NCI-H69 (cell line): ENCODE results near the gene PALB2.

Source experiments
- DNase-seq: peaks from one replicate; lab custom pipeline; 2025; lab: John Stamatoyannopoulos, UW

The PALB2 gene

GRCh38 chr16:23581764-23582163 is 59.3 kb downstream of the PALB2 start:
- DNase-seq: no peak

GRCh38 chr16:23580391-23580790 is 60.7 kb downstream of the PALB2 start:
- DNase-seq: no peak

DNA sequence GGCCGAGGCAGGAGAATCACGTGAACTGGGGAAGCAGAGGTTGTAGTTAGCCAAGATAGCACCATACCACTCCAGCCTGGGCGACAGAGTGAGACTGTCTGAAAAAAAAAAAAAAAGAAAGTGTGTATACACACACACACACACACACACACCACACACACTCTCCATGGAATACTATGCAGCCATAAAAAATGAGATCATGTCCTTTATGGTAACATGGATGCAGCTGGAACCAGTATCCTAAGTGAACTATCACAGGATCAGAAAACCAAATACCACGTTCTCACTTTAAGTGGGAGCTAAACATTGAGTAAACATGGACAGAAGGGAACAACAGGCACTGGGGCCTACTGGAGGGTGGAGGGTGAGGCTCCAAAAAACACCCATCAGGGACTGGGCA is 61.7 kb downstream of the PALB2 start:
- DNase-seq: no peak

GRCh38 chr16:23578101-23578830 is 62.8 kb downstream of the PALB2 start:
- DNase-seq: peak; percentile 7

- no peak for DNase-seq
Observed at GRCh38 chr16:23577493-23577892, 63.6 kb downstream of the PALB2 start.

DNA sequence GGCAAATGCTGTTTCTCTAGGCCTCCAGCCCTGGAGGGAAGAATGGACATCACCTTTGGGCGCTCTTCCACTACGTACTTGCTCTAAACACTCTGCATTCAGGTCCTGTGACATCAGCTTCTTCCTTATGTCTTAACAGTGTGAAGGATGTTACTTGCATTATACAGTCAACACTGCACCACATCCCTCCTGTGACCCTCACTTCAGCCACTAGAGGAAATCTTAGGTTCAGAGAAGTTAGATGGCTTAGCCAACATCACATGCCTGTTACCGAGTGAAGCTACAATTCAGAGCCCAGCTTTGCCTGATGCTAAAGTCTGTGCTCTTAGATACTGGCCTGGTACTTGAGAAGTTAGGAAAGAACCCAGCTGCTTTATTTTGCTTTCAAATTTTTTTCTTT is 65.3 kb downstream of the PALB2 start:
- DNase-seq: no peak

DNA sequence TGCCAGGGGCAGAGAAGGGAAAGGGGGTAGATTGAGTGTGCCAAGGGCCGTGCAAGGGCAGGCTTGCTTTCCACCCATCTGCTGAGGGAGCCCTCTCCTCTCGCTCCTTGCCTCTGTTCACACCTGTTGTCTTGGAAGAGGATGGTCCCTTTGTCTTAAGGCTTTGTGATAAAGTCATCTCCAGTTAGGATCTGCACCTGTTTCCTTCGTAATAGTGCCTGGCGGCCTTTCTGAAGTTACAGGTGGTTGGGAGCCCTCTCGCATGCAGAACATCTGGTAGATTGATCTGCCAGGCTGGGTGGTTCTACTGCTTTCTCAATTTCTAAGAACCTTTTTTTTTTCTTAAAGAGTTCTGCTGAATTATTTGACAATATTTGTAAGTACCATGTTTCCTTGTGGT is 67.3 kb downstream of the PALB2 start:
- DNase-seq: no peak

DNA sequence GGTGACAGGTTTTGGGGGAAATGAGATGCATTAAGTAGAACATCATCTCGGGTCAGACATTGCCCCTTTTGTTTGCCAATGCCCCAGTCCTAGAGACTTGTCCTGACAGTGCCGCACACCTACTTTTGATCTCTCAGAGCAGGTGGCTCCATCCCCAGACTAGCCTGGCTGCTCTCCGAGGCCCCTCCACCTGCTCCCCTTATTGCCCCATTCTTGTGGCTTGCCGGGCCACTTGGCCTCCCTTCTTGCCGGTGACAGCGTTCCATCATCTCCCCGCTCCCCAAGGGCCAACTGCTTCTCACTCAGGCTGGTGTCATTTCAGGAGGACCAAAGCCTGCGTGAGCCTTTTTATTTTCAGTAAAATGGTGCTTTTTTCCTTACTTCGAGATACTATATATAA is 68.7 kb downstream of the PALB2 start:
- no peak for DNase-seq

DNA sequence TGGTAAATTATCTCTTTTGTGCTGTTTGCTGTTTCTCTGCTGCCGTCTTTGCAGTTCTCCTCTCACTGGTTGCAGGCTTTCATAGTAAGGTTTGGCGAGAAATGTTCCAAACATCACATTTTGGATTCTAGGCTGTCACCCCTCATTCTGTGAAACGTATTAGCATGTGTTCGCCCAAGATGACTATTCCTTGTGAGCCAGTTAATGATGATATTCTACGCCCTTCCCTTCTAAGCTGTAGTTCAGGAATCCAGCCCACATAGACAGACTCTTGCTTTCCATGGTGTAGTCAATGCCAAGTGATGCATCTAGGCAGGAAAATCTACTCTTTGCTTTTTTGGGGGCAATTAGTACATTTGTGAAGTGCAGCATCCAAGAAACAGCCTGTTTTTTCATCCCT is 69.2 kb downstream of the PALB2 start:
- DNase-seq: no peak

DNA sequence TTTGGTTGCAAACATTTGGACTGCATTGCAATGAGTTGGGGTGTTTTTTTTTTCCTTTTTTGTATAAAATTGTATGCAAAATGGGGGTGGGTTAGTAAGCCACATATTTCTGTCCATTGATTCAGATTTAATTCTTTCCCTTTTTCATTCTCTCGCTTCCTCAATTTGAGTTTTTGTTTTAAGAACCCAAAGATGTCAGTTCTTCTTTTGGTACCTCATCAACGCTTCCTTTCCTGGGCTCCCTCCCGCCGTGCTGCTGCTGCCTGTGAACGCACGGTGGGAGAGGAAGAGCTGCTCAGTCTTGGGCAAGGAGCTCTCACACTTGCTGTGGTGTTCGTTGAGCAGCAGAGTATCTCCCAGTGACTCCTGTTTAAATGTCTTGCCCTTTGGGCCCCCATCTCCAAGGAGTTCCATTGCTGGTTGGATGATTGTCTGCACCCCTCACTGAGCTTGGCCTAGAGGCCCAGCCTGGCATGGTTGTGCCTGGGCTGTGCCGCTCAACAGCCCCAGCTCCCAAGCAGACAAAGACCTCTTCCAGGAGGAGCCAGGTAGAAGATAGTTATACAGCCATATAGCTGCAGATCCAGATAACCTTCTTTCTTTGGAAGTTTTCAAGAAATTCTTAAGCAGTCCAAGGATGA is 70.0 kb downstream of the PALB2 start:
- DNase-seq: no peak

DNA sequence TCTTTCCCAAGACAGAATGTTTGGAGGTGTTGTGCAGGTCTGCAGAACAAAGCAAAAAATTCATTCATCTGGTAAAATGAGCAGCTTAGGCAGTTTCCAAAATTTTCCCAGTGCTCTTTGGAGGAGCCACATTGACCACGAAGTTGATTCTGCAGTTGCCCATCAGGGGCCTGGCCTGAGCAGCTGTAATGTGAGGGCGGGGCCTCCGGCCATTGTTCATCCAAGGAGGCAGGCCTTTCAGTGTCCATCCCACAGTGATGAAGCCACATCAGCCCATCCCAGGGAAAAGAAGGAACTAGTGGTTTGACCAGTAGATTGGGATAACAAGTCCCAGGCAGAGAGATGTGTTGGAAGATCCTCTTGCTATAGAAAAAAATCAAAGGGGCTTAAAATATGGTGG is 73.5 kb downstream of the PALB2 start:
- no peak for DNase-seq

DNA sequence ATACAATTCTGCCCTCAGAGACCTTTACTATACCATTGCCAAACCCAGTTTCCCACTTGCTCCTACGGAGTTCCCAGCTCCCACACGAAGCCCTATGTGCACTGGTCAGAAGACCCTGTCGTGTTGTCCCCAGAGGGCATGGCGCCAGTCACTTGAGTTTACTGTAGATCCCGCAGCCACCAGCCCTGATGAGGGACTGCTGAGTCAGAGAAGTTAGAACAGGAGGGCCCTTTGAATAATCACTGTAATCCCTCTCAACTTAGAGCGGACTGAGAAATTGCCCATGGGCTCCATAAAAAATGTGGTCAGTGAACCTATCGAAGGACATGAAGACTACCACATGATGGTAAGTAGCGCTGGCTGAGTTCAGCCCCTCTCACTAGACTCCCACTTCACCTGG is 74.4 kb downstream of the PALB2 start:
- no peak for DNase-seq

DNA sequence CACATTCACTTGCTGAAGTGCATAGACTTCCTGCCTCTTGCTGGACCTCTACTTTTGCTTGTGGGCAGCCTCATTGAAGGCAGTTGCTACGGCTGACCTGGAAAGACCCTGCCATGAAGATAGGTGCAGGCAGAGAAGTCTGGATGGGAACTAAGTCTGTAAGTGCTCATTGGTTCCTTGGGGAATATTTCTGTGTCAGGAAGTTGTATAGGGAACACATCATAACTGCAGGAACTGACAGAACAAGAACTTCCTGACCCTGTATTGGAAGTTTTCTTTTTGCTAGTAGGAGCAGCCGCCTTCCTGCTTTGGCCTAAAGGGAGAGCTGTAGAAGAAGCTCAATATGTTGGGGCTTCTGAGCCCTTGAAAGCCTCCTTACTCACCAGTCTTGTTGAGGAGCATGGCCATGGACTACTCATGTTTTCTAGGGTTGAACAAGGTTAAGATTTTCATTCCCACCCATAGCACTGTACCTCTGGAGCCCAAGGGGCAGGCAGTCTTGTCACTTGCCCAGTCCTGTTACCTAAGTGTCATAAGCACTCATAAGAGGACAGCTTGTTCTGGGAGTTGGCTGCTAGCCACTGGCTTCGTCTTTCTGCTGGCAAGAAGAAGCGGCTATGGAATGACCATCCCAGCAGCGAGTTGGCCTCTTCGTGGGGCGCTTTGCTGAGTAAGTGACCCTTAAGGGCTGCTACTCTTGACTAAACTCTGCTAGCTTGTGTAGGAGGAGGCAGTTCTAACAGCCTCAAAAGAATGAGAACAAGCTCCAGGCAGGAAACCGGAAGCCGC is 76.3 kb downstream of the PALB2 start:
- DNase-seq: no peak

DNA sequence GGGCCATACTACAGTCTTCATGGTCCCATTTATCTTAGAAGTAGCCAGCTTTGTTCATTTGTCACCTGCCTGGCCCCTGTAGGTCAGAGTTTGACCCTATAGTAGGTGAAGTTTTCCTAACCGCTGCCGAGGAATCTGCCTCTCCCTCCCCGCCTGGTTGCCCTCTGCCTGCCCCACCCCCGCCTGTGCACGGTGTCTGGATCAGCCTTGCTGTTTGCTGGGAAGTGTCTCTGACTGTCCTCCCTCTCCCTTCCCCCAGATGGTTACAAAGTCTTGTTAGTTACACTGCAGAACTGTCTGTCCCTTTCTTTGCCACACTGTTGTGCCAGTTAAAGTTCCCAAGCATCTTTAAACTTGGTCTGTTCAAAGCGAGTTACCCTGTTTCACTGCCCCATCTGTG is 77.9 kb downstream of the PALB2 start:
- DNase-seq: no peak

- DNase-seq: no peak
Observed at GRCh38 chr16:23562505-23562904, 78.6 kb downstream of the PALB2 start.

DNA sequence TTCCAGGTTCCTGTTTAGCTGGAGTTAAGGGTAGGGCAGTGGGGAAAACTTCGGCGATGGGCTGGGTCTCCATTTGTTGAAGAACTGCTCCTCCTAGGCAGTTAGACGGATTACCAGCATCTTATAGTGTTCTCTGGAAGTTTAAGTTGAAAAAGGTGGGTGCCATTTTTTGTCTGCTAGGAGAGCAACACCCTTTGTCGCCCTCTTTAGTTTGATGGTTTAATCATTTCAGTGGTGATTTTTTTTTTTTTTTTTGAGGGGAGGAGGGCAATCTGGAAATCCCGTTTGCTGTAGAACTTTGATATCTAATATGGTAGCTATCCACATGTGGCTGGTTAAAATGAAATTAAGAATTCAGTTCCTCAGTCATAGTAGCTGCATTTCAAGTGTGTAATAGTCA is 79.5 kb downstream of the PALB2 start:
- DNase-seq: no peak

DNA sequence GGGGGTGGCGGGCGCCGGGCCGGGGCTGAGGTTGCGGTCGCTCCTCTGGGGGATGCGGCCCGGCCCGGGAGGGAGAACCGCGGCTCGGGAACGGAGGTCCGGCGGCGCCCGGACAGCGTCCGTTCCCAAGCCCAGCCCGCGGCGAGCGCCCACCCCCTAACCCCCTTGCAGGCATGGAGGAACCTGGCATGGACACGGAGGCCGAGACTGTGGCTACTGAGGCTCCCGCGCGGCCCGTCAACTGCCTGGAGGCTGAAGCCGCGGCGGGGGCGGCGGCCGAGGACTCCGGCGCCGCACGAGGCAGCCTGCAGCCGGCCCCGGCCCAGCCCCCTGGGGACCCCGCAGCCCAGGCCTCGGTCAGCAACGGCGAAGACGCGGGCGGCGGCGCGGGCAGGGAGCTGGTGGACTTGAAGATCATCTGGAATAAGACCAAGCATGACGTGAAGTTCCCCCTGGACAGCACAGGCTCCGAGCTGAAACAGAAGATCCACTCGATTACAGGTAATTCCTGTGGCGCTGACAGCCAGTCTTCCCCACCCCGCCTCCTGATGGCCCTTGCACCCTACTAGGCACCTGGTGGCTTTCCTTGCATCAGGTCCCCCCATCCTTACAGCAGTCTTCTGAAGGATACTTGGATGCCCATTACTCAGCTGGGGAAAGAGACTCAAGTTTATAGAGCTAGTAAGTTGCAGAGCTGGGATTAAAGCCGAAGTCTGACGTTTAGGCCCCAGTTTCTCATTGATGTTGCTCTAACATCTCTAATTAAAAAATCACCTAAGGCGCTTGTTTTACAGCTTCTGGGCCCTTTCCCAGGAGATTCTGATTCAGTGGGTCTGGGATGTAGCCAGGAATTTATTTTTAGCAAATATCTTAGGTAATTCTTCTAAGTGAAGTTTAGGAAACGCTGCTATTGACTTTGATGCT is 83.1 kb downstream of the PALB2 start:
- peak; percentile 59 for DNase-seq

DNA sequence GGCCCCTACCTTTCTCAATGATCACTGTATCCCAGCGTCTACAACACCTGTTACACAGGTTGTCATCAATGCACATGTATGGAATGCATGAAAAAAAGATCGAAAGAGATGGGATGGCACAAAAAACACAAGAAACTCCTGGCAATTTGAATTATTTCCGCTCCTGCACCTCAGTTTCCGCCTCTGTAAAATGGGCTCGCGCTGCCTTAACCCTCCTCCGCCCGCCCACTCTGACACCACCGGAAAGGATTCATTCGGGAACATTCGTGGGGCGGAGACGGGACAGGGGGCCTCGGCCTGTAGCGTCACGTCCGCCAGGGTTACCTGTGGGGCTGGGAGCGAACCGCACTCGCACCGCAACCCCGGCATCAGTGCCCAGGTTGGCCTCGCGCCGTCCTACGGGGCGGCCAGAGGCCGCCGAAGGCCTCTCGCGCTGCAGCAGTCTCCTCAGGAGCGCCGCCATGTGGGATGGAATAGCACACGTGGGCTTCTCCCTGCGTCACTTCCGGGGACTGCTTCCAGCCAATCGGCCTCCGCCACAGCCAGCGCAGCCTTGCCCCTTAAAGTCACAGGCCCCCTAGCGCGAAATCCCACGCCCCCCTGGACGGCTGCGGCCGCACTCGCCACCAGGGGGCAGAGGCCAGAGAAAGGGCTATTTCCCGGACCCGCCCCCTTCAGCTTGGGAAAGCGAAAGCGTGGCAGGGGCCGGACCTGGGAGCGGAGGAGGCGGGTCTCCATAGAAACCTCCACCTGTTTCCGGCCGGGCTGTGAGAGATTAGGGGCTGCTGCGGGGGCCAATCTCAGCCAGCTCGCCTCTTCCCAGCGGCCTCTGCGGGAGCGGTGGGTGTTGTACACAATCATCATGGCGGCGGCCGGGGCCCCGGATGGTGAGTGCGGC is 84.0 kb downstream of the PALB2 start, which contains the start of the genes EARS2 and UBFD1:
Gene EARS2 (minus strand): TSS at position 470 of the 898 bp plus-strand sequence. CDS start 7 bp downstream, at position 463.
Gene UBFD1 (plus strand): TSS at position 847 of the 898 bp plus-strand sequence. CDS start 16 bp downstream, at position 863.
- DNase-seq: peak; percentile 99

GRCh38 chr16:23554536-23554935 is 86.6 kb downstream of the PALB2 start:
- no peak for DNase-seq
